Skeletal muscle tissue (tissue), 4 donors: ENCODE results near the gene RHOF. TPM values are rescaled to one million over a fixed set of nuclear protein-coding genes. Genes with fewer than 3 reads are reported as not detected.
A peak's percentile ranks its signal among the peaks of the same experiment; 100 is the strongest.

Source experiments
- H3K27ac ChIP-seq: one replicate; pipeline ENCODE4 v1.7.0; 2013; ENCODE audit warnings: mild to moderate bottlenecking, low read depth, low read length, inconsistent platforms
- H3K27me3 ChIP-seq, 3 donors: one replicate each; pipeline ENCODE4 v1.7.0; 2013; ENCODE audit warnings: low read length in 3 of 3; ENCODE audit not compliant: control insufficient read depth in 3 of 3, insufficient read depth in 3 of 3
- H3K36me3 ChIP-seq, 3 donors: one replicate each; pipeline ENCODE4 v1.7.0; 2013; ENCODE audit warnings: low read length in 3 of 3; ENCODE audit not compliant: control insufficient read depth in 3 of 3, insufficient read depth in 3 of 3
- H3K4me1 ChIP-seq, 3 donors: one replicate each; pipeline ENCODE4 v1.7.0; 2013; ENCODE audit warnings: low read length in 3 of 3, mild to moderate bottlenecking in 3 of 3; ENCODE audit not compliant: control insufficient read depth in 3 of 3, insufficient read depth in 3 of 3
- H3K4me3 ChIP-seq, 3 donors: one replicate each; pipeline ENCODE4 v1.7.0; 2013; ENCODE audit warnings: low read length in 3 of 3
- H3K9ac ChIP-seq, 3 donors: one replicate each; pipeline ENCODE4 v1.7.0; 2013; ENCODE audit warnings: low read length in 3 of 3, mild to moderate bottlenecking in 3 of 3, moderate library complexity in 2 of 3, low read depth in 1 of 3
- H3K9me3 ChIP-seq, 3 donors: one replicate each; pipeline ENCODE4 v1.7.0; 2013; ENCODE audit warnings: low read length in 3 of 3; ENCODE audit not compliant: control insufficient read depth in 3 of 3
- total RNA-seq: library from RNA; depleted of rRNA; stranded (reverse); fragments of >200 nt; gene quantifications from one replicate; pipeline ENCODE4 v1.2.3, GENCODE V29; 2014
- donor health status: Osteomylitis.

Gene RHOF
- total RNA-seq, 1 donor from 2014 or later, result 2.1 TPM

GRCh38 chr12:121786440-121786825 is 7.1 kb downstream of the RHOF start:
- H3K9me3 ChIP-seq, result no peaks in the 10 kb centered on the region
- H3K9ac ChIP-seq, result no peak overlapping the region
- no peak overlapping the region for H3K27ac ChIP-seq
- no peaks in the 10 kb centered on the region for H3K36me3 ChIP-seq
- peaks cover 14 to 37% (median 26%) of the 10 kb centered on the region in 3 donors for H3K4me1 ChIP-seq
- H3K27me3 ChIP-seq, result no peaks in the 10 kb centered on the region
- H3K4me3 ChIP-seq, result no peak overlapping the region

GRCh38 chr12:121784460-121784859 is 9.0 kb downstream of the RHOF start:
- H3K4me1 ChIP-seq, result peaks cover 12 to 31% (median 25%) of the 10 kb centered on the region in 3 donors
- H3K27ac ChIP-seq, result no peak overlapping the region
- no peaks in the 10 kb centered on the region for H3K9me3 ChIP-seq
- H3K27me3 ChIP-seq, result no peaks in the 10 kb centered on the region
- H3K9ac ChIP-seq, result no peak overlapping the region
- H3K36me3 ChIP-seq, result peaks cover 3% of the 10 kb centered on the region in 3 donors
- H3K4me3 ChIP-seq, result no peak overlapping the region

DNA sequence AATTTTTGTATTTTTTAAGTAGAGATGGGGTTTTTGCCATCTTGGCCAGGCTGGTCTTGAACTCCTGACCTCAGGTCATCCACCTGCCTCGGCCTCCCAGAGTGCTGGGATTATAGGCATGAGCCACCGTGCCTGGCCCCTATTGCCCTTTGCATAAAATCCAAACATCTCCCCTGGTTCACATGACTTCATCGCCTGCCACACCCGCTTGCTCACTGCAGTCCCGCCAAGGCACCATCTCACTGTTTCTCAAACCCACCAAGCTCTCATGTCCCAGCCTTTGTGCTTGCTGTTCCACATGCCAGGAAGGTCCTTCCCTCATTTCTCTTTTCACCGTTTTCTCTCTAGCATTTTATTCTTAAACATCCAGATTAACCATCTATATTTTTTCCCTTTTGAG is 9.7 kb downstream of the RHOF start:
- H3K27me3 ChIP-seq, result no peaks in the 10 kb centered on the region
- H3K4me3 ChIP-seq, result no peak overlapping the region
- peaks cover 12 to 31% (median 20%) of the 10 kb centered on the region in 3 donors for H3K4me1 ChIP-seq
- H3K9me3 ChIP-seq, result no peaks in the 10 kb centered on the region
- no peak overlapping the region for H3K9ac ChIP-seq
- peaks cover 4 to 10% (median 6%) of the 10 kb centered on the region in 3 donors for H3K36me3 ChIP-seq
- no peak overlapping the region for H3K27ac ChIP-seq

DNA sequence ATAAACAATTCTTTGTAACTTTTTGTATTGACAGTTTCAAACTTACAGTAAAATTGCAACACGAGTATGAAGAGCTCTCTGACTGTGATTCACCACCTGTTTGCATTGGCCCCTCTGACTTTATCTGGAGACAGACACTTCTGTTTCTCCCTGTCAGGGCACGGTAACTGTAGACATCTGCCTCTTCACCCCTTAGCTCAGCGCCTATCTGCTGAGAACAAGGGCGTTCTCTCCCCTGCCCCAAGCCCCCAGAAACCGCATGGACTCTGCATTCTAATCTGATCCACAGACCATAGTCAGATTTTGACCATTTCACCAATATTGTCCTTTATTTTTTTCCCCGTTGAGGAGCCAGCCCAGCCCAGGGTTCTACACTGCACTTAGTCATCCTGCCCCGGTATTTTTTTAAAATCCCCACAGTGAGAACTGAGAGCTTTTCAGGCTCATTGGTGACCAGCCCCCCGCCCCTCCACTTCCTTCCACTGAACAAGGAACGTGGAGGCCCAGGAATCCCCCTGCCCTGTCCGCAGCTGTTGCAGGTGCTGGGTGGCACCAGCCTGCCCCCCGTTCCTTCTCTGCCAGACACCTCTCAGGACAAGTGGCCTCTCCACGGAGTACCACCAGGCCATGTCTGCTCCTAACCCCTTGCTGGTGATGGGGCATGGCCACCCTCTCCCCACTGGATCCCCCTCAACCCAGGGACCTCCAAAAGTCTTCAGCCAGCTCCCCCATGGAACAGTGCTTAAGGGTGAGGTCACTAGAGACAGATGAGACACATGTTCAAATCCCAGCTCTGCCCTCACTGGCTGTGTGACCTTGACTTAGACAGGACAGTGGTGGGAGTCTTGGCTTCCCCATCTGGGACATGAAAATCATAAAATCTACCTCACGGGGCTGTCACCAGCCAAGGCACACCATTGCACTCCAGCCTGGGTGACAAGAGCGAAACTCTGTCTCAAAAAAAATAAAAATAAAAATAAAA is 11.2 kb downstream of the RHOF start:
- peak overlapping the region; percentile 73 for H3K27ac ChIP-seq

DNA sequence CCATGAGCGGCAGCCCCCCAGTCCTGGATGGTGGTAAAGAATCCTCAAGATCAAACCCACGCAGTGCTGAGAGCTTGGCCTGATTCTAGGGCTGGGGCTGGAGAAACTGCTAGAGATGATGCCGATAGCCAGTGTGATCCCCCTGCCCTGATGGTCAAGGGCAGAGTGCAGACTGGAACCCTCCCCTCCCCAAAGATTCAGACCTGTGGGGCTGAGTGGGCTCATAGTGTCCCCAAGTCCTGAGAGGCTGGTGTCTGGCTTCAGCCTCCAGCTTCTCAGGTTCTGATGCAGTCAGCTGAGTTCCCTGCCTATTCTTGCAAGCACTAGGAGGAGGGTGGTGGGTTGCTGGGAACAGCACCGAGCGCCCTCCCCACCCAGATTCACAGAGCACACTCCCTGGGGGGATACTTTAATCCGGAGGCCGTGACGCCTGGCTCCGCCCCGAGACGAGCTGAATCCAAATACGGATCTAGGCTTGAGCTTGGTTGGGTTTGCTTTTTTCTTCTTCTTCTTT is 11.9 kb downstream of the RHOF start:
- H3K9me3 ChIP-seq, result no peaks in the 10 kb centered on the region
- H3K27ac ChIP-seq, result peak overlapping the region; percentile 21
- no peaks in the 10 kb centered on the region for H3K27me3 ChIP-seq
- H3K4me3 ChIP-seq, result no peak overlapping the region
- peaks cover 5 to 11% (median 6%) of the 10 kb centered on the region in 3 donors for H3K36me3 ChIP-seq
- peaks cover 12 to 22% (median 17%) of the 10 kb centered on the region in 3 donors for H3K4me1 ChIP-seq
- peak overlapping the region in 2 of 3 donors; percentile 40 to 69 for H3K9ac ChIP-seq

More for the DNA sequence above, 11.2 kb downstream of the RHOF start:
- Histone ChIP-seq H3K9me3 (no peaks in the 10 kb centered on the region), H3K27me3 (no peaks in the 10 kb centered on the region), H3K9ac (peak overlapping the region; percentile 38 to 69 (median 40)), H3K36me3 (peaks cover 5 to 11% (median 6%) of the 10 kb centered on the region in 3 donors), H3K4me3 (no peak overlapping the region), H3K4me1 (peaks cover 12 to 27% (median 17%) of the 10 kb centered on the region in 3 donors)

DNA sequence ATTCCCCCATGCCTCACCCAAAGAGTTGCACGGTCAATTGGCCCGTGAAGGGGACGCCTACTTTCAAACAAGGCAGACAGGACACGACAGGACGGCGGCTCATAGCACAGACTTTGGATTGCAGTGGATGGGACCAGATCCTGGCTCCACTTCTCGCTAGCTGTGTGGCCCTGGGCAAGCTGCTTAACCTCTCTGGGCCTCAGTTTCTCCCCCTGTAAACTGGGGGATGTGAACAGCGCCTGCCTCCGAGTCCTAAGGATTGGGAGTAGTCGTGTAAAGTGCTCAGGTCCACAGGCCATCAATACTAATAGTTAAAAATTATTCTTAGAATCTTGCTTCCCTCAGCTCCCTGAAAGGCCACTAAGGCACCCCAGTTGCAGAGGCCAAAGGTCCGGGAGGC is 13.1 kb downstream of the RHOF start:
- Histone ChIP-seq H3K36me3 (peaks cover 5 to 11% (median 8%) of the 10 kb centered on the region in 3 donors), H3K9ac (no peak overlapping the region), H3K9me3 (no peaks in the 10 kb centered on the region), H3K4me3 (no peak overlapping the region), H3K4me1 (peaks cover 12 to 25% (median 19%) of the 10 kb centered on the region in 3 donors), H3K27ac (no peak overlapping the region), H3K27me3 (no peaks in the 10 kb centered on the region)

GRCh38 chr12:121779422-121779895 is 14.0 kb downstream of the RHOF start:
- H3K27ac ChIP-seq, result no peak overlapping the region
- no peaks in the 10 kb centered on the region for H3K9me3 ChIP-seq
- H3K36me3 ChIP-seq, result peaks cover 7 to 11% (median 8%) of the 10 kb centered on the region in 3 donors
- no peak overlapping the region for H3K9ac ChIP-seq
- no peak overlapping the region for H3K4me3 ChIP-seq
- H3K27me3 ChIP-seq, result no peaks in the 10 kb centered on the region
- peaks cover 12 to 20% (median 19%) of the 10 kb centered on the region in 3 donors for H3K4me1 ChIP-seq

- peaks cover 7 to 11% (median 8%) of the 10 kb centered on the region in 3 donors for H3K36me3 ChIP-seq
- H3K4me3 ChIP-seq, result no peak overlapping the region
- H3K27me3 ChIP-seq, result no peaks in the 10 kb centered on the region
- H3K9me3 ChIP-seq, result no peaks in the 10 kb centered on the region
- peaks cover 18 to 26% (median 25%) of the 10 kb centered on the region in 3 donors for H3K4me1 ChIP-seq
- no peak overlapping the region for H3K27ac ChIP-seq
- H3K9ac ChIP-seq, result no peak overlapping the region
Measured at GRCh38 chr12:121778567-121779421, 14.7 kb downstream of the RHOF start.

DNA sequence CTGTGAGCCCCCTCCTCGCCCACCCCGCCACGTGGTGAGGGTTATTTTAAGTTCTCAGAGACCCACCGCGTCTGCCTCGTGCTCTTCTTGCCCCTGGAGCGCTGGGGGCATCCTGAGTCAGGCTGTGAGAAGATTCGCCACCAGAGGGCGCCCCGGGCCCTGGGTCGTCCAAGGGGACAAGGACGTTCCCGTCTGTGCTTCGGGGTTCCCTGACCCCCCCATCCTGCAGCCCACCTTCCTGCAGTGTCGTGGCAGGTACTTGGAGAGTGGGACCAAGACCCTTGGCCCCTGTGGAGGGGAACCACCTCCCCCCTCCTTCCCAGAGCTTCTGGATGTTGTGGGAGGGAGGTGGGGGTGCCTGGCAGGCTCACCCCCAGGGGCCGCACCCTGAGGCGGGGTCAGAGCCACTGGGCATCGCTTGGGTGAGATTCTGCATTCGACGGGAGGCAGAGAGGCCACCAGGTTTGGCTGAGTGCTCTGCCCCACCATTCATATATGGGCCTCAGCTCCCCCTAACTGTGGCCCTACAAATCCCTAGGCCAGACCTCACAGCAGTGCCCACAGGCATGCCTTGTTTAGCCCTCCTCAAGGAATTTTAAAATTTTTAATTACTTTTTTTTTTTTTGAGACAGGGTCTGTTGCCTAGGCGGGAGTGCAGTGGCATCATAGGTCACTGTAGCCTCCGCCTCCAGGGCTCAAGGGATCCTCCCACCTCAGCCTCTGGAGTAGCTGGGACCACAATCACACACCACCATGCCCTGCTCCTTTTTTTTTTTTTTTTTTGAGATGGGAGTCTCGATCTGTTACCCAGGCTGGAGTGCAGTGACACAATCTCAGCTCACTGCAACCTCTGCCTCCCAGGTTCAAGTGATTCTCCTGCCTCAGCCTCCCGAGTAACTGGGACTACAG is 17.0 kb downstream of the RHOF start:
- Histone ChIP-seq H3K9ac (no peak overlapping the region), H3K4me3 (no peak overlapping the region), H3K27me3 (no peaks in the 10 kb centered on the region), H3K36me3 (peaks cover 7 to 11% (median 8%) of the 10 kb centered on the region in 3 donors), H3K4me1 (peaks cover 24 to 34% (median 33%) of the 10 kb centered on the region in 3 donors), H3K27ac (no peak overlapping the region), H3K9me3 (no peaks in the 10 kb centered on the region)
